Pulmonary artery endothelial cell (primary cell): ENCODE data around the gene LINC00632. TPM values are rescaled to one million over a fixed set of nuclear protein-coding genes. Genes with fewer than 3 reads are reported as not detected.
A peak's percentile ranks its signal among the peaks of the same experiment; 100 is the strongest.

Experiments
- DNase-seq: peaks from one replicate; pipeline ENCODE4 v3.0.0-alpha.2; 2011; ENCODE audit warnings: low read depth, low spot score
- total RNA-seq: library from RNA; depleted of rRNA; stranded (reverse); fragments of >200 nt; gene quantifications from 2 replicates; pipeline ENCODE4 v1.2.3, GENCODE V29; 2014

The LINC00632 gene
- total RNA-seq, 1 donor from 2014 or later = 0.59 TPM

DNA sequence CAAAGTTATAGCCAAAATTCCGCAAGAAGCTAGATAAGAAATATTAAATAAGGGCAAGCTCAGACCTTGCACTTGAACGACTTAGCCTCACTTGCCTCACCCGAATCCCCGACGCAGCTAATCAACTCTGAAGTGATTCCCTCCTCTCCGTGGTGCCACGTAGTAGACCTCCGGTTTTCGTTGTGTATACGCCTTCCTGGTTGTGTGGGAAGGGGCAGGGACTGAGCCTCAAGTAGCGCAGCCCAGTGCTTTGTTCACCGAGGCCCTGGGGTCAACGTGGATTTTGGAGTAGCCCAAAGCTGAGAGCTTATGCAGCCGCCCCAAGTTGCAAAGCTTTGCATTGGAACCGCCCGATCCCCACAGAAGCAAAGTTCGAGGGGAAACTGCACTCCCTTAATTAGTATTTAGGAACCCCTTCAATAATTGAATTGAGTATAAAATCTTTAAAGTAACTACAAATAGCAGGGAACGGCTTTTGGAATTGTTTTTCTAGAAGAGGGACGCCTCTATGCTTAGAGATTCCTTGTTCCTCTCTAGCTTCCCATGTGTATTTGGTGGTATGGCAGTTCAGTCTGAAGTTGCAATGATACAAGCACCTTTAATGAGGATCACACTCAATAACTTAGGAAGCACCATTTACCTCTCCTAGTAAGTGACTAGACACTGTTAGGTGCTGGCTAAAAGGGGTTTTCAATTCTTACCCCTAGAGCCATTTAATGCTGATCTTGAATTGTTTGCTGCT, 55.7 kb downstream of the LINC00632 start:
- no peak for DNase-seq

DNA sequence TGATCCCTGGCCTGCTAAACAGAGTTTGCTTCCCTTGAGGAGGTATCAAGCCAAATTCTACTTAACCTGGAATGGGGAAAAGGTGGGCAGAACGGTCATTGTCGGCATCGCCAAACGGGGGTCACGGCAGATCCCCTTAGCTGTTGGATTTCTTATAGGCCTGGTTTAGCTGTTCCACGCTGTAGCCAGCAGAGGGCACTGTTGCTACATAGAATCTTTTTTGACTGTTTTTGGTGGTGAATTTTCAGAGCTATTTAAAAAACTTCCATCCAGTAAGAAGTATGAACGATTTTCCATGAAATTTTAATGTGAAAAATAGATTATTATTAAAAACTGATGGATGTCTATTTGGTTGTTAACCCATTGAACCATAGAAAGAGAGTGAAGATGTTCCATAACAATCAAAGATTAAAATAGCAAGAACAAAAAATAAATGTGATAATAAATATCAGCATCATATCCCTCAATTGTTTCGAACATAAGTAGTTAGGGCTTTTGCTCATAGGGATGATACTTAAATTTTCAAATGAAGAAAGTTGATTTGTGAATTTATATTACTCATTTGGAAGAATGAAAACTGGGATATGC, 56.6 kb downstream of the LINC00632 start:
- peak; percentile 19 for DNase-seq

DNA sequence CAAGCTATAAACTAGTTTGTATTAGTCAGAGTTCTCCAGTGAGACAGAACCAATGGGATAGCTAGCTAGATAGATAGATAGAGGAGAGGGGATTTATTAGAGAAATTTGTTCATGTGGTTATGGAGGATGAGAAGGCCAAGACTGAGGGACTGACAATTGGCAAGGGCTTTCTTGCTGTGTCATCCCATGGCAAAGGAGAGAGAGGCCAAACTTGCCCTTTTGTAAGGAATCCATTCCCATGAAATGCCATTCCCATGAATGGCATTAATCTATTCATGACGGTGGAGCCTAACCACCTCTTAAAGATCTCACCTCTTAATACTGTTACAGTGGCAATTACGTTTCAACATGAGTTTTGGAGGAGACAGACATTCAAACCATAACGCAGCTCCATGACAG, 58.1 kb downstream of the LINC00632 start:
- DNase-seq = no peak

DNA sequence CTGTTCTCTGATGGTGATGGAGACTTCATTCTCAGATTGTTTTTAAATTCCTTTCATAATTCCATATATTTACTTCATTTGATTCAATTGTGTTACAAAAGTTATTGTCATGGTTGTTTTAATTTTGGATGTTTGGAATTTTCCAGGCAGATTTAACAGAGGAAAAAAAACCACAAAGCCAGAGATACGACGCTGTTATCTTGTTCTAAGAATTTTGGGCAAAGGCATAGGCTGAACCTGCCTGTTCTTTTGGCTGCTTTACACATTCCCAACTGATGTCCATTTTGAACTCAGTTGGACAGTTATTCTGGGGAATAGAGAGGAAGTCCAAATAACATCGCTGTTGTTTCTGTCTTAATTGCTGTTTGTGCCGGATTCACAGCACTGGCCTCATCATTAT, 65.7 kb downstream of the LINC00632 start:
- no peak for DNase-seq

DNA sequence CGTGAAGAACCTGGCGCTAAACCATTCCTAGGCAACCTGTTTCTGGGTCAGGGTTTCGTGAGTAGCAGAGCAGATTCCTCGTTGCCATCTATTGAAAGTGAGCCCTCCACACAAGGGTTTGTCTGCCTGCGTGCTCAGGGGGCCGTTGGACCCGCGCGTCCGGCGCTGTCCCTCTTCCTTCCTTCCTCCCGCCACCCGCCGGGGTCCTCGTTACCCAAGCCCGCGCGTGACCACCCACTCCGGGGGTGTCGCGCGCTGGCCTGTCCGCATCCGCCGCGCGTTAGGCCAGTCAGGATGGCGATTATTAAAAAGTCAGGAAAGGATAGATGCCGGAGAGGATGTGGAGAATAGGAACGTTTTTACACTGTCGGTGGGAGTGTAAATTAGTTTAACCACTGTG, 66.8 kb downstream of the LINC00632 start:
- no peak for DNase-seq

DNA sequence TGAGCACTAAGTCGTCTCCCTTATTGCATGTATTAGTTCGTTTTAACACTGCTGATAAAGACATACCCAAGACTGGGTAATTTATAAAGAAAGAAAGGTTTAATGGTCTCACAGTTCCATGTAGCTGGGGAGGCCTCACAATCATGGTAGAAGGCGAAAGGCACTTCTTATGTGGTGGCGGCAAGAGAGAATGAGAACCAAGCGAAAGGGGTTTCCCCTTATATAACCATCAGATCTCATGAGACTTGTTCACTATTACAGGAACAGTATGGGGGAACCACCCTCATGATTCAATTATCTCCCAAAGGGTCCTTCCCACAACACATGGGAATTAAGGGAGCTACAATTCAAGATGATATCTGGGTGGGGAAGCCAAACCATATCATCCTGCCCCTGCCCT, 85.1 kb downstream of the LINC00632 start:
- no peak for DNase-seq

DNA sequence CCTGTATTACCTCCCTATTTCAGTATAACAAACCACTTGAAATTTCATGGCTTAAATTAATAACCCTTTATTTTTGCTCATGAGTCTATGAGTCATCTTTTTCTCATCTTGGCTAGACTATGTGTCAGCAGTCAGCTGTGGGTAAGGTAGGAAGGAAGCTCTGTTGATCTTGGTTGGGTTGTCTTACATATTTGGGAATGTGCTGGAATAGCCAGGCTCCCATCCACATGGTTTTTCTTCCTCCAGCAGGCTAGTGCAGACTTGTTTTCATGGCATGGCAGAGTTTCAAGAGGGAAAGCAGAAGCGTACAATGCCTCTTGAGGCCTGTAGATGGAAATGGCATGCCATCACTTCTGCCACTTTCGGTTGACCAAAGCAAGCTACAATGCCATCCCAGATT, 89.7 kb downstream of the LINC00632 start:
- DNase-seq = no peak

DNA sequence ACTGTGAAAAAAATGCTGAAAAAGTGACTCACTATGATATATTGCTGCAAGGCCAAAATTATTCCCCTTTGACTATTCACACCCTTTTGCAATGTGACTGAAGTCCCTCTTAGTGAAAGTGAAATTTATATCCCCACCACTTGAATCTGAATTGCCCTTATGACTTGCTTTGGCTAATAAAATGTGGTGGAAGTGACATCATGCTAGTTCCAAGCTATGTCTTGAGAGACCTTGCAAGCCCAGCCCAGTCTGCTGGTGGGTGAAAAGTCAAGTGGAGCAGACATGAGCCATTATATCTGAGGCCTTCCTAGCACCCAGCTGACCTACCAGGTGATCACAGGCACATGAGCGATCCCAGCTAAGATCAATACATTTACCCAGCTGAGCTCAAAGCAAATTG, 94.7 kb downstream of the LINC00632 start:
- no peak for DNase-seq

DNA sequence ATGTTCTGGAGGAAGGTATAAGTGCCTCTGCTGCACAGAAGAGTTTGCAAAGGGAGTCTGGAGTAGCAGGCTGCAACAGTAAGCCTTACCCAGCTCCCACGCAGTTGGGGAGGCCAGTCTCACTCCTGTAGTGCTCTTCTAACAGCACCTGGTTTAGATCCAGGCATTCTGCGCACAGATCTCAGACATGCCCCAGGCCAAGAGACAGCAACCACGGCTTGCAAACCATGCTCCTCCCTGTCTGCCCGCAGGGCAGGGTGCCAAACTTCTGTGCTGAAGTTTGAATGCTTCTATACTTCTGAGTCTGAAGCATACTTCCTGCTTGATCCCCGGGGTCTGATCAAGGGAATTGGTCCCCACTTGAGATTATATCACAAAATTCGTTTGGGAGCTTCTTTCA, 106.3 kb downstream of the LINC00632 start:
- DNase-seq = no peak

DNA sequence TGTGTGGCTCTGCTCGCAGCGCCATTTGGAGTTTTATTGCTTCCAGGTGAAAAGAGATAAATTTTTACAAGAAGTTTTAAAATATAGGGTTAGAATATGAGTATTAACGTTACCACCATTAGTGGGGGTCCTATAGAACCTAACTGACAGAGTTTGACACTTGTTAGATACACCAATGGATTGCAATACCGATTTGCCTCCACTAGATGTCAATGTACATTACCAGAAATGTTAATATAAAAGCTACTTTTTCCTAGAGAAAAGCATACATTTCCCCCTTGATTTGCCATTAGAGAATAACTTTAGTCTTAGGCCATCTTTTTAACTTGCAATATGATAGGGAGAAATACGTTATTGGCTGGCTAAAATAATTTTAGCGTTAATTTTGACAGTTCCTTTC, 108.4 kb downstream of the LINC00632 start:
- peak; percentile 2 for DNase-seq

DNA sequence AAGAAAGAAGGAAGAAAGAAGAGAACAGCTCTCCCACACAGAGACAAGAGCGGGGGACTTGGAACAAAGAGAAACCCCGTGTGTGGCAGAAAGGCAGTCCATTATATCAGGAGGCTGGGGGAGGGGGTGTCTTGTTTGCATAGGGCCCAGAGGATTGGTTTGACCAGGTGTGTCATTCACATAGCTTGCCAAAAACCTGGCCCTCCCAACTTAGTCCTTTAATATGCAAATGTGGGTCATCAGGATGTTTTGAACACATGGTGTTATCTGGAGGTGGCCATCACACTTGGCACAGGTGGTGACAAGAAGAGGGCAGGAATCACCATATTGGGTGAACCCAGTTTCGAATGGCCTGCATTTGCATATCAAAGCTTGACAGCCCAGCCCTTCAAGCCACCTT, 111.7 kb downstream of the LINC00632 start:
- no peak for DNase-seq

DNA sequence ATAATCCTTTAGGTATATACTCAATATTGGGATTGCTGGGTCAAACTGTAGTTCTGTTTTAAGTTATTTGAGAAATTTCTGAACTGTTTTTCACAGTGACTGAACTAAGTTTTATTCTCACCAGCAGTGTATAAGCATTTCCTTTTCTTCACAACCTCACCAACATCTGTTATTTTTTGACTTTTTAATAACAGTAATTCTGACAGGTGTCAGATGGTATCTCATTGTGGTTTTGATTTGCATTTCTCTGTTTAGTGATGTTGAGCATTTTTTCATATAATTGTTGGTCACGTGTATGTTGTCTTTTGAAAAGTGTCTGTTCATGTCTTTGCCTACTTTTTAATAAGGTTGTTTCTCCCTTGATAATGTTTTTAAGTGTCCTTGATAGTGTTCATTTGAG, 112.6 kb downstream of the LINC00632 start:
- no peak for DNase-seq

DNA sequence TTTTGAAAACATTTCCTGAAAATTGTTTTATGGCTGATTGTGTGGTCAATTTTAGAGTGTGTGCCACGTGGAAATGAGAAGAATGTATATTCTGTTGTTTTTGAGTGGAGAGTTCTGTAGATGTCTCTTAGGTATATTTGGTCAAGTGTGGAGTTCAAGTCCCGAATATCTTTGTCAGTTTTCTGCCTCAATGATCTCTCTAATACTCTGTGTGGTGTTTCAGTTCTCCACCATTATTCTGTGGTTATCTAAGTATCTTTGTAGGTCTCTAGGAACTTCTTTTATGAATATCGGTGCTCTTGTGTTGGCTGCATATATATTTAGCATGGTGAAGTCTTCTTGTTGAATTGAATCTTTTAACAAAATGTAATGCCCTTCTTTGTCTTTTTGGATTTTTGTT, 113.3 kb downstream of the LINC00632 start:
- DNase-seq = no peak

DNA sequence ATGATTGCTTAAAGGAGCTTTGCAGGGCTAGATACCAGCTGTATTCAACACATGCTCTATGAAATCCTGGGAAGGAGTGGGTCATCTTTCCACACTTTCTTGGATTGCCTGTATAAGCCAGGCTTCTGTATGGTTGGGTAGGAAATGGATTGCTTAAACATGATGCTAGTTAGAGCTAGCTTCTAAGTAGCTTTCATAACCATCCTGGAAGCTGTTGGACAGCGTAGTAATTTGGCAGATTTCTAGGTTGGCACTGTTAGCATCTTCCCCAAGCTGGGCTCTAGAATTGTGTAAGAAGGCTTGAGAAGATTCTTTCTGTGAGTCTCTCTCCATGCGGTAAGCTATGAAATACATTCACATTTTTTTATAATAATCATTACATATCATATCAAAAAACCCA, 127.3 kb downstream of the LINC00632 start:
- no peak for DNase-seq

Other genes with a start within 250 kb of the LINC00632 start
- gene SOX3, start 204.7 kb upstream of the LINC00632 start, total RNA-seq = not detected in 2 replicates